Measurements from ENCODE around the gene ZNF205. TPM values are rescaled to one million over a fixed set of nuclear protein-coding genes. Genes with fewer than 3 reads are reported as not detected.

The ZNF205 gene
- total RNA-seq, 1 donor from 2014 or later = 12.9 TPM

DNA sequence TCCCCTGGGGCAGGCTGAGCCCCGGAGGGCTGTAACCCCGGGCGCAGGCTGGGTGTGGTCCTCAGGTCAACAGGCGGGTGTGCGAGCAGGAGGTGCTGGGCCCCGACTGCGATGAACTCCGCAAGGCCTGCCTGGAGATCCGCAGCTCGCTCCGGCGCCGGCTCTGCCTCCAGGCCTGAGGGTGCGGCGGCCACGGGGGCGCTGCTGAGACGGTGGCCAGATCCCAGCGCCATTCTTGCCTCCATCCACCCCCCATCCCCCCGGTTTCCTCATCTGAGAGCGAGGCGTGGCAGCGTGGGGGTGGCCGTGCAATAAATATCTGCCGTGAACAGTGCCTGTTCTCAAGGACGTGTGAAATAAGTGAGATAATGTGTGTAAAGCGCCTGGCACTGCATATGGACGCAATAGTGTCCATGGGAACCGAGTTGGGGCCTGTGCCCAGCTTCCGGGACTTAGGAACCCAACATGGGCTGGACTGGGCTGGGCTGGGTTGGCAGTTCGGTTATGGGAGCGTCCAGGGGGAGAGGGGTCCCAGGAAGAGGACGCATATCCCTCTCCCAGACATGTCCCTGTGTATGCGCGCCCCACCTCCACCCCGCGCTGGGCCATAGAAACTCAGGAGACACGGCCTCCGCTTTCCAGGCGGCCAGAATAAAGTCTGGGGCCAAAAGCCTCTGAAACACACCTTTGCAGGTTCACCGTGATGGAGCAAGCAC lies 37.4 kb downstream of the ZNF205 start:
- no peaks in the 10 kb centered on the region for H3K9me3 Mint-ChIP-seq (ENCODE audit: low read depth)
- H3K36me3 Mint-ChIP-seq (ENCODE audit: low read depth) = no peaks in the 10 kb centered on the region
- DNase-seq (ENCODE audit: low spot score) = no peak
- peak overlapping the region; percentile 94 for H3K27ac Mint-ChIP-seq (ENCODE audit: unreplicated experiment)
- TF ChIP-seq, protein P1, sequence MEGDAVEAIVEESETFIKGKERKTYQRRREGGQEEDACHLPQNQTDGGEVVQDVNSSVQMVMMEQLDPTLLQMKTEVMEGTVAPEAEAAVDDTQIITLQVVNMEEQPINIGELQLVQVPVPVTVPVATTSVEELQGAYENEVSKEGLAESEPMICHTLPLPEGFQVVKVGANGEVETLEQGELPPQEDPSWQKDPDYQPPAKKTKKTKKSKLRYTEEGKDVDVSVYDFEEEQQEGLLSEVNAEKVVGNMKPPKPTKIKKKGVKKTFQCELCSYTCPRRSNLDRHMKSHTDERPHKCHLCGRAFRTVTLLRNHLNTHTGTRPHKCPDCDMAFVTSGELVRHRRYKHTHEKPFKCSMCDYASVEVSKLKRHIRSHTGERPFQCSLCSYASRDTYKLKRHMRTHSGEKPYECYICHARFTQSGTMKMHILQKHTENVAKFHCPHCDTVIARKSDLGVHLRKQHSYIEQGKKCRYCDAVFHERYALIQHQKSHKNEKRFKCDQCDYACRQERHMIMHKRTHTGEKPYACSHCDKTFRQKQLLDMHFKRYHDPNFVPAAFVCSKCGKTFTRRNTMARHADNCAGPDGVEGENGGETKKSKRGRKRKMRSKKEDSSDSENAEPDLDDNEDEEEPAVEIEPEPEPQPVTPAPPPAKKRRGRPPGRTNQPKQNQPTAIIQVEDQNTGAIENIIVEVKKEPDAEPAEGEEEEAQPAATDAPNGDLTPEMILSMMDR (IDR thresholded peaks at IDR 0.05) = peak; percentile 77
- H3K4me3 Mint-ChIP-seq (ENCODE audit: unreplicated experiment) = peak overlapping the region; percentile 82
- no peaks in the 10 kb centered on the region for H3K27me3 Mint-ChIP-seq (ENCODE audit: low read depth)
- H3K4me1 Mint-ChIP-seq (ENCODE audit: low read depth) = peaks cover 24% of the 10 kb centered on the region

DNA sequence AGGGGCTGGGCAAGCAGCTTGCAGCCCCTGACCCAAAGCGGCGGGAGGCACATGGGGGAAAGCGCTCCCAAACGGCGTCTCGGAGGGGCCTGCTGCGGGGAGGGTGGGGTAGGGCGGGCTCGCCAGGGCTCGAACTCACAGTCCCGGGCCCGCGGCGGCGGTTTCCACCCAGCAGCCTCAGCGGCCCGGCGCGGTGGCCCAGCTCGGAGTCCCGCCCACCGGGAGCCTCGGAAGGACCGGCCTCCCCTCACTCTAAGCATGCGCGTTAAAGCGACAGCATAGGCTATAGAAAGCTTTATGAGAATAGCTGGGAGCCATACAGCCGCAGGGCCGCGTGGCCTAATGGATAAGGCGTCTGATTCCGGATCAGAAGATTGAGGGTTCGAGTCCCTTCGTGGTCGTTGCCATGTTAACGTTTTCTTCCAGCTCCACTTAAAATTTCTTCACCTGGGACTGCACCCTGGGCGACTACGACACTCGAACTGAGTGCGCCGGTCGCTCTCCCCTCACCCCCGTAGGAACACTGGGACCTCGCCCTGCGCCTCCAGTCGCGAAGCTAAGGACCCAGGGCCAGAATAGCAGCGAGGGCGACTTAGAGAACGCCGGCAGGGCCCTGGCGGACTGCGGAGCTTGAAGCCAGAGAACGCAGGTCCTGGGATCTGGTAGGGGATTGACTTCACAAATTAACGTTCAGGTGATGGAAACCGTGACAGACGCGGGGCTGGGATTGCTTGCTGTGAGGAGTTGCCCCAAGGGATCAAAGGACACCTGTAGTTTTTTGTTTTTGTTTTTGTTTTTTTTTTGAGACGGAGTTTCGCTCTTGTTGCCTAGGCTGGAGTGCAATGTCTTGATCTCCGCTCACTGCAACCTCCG lies 38.2 kb downstream of the ZNF205 start:
- DNase-seq (ENCODE audit: low spot score) = peak; percentile 98
- TF ChIP-seq, protein P1 (IDR thresholded peaks at IDR 0.05) = no peak
- Mint-ChIP-seq H3K27me3 (ENCODE audit: low read depth) (no peaks in the 10 kb centered on the region), H3K4me3 (ENCODE audit: unreplicated experiment) (peak overlapping the region; percentile 82), H3K27ac (ENCODE audit: unreplicated experiment) (peak overlapping the region; percentile 94), H3K4me1 (ENCODE audit: low read depth) (peaks cover 24% of the 10 kb centered on the region), H3K36me3 (ENCODE audit: low read depth) (no peaks in the 10 kb centered on the region), H3K9me3 (ENCODE audit: low read depth) (no peaks in the 10 kb centered on the region)

DNA sequence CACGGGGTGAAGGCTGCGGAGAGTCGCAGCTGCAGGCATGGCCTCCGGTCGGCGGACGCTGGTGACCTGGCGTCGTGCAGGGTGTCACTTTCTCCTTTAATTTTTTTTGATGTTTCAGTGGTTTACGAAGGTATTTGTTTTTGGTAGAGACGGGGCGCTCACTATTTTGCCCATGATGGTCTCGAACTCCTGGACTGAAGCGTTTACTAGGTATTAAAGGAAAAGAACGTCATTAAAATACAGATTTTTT lies 39.6 kb downstream of the ZNF205 start:
- H3K36me3 Mint-ChIP-seq (ENCODE audit: low read depth) = no peaks in the 10 kb centered on the region
- no peaks in the 10 kb centered on the region for H3K27me3 Mint-ChIP-seq (ENCODE audit: low read depth)
- H3K9me3 Mint-ChIP-seq (ENCODE audit: low read depth) = no peaks in the 10 kb centered on the region
- peaks cover 24% of the 10 kb centered on the region for H3K4me1 Mint-ChIP-seq (ENCODE audit: low read depth)
- DNase-seq (ENCODE audit: low spot score) = no peak
- TF ChIP-seq, protein P1 (IDR thresholded peaks at IDR 0.05) = no peak
- peak overlapping the region; percentile 87 for H3K27ac Mint-ChIP-seq (ENCODE audit: unreplicated experiment)
- H3K4me3 Mint-ChIP-seq (ENCODE audit: unreplicated experiment) = peak overlapping the region; percentile 76

DNA sequence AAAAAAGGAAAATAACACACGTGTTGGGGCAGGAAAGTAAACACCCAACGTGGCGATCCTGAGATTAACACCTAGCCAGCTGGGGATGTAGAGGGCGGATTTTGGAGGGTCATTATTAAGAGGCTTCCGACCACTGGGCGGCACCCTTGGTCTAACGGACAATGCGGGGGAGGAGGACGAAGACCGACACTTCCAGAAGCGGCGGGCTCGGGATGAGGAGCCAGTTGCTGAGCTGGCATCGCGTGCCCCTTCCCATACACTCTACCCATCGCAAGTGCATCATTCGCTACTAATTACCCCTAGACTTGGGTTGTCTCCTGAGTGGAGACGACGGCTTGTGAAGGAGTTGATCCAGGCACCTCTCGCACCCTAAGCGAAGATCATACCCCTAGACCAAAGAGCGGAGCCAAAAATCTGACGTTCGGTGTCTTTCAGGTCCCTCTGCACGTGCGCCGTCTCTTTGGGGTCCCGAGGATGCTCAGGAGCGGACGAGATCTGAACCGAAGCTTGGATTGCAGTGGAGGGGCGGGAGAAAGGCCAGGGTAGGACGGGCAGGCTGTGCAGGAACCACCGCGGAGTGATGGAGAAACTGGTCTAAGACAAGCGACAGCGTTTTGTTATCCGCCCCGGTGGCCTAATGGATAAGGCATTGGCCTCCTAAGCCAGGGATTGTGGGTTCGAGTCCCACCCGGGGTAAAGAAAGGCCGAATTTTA lies 40.0 kb downstream of the ZNF205 start:
- H3K4me3 Mint-ChIP-seq (ENCODE audit: unreplicated experiment) = peak overlapping the region; percentile 76

More for the DNA sequence above, 40.0 kb downstream of the ZNF205 start:
- H3K36me3 Mint-ChIP-seq (ENCODE audit: low read depth) = no peaks in the 10 kb centered on the region
- H3K27me3 Mint-ChIP-seq (ENCODE audit: low read depth) = no peaks in the 10 kb centered on the region
- H3K9me3 Mint-ChIP-seq (ENCODE audit: low read depth) = no peaks in the 10 kb centered on the region
- no peak for DNase-seq (ENCODE audit: low spot score)
- H3K27ac Mint-ChIP-seq (ENCODE audit: unreplicated experiment) = peak overlapping the region; percentile 87
- peaks cover 29% of the 10 kb centered on the region for H3K4me1 Mint-ChIP-seq (ENCODE audit: low read depth)
- TF ChIP-seq, protein P1 (IDR thresholded peaks at IDR 0.05) = peak; percentile 78
